OCI-LY1 (cell line): ENCODE measurements around the gene MAD1L1.

Experiments
- H2AFZ ChIP-seq: fragments of 200-600 bp; sonication (generic), shearing (Covaris generic); 2 replicates; pipeline ENCODE4 v1.6.0; 2014; ENCODE audit warnings: antibody characterized with exemption, mild to moderate bottlenecking, low read length
- H3F3A ChIP-seq: fragments of 200-600 bp; sonication (generic), shearing (Covaris generic); 2 replicates; pipeline ENCODE4 v1.6.0; 2014; ENCODE audit warnings: mild to moderate bottlenecking, antibody characterized with exemption, low read length, moderate library complexity; ENCODE audit not compliant: insufficient read depth
- H3K27ac ChIP-seq: fragments of 200-600 bp; sonication (generic); 2 replicates; pipeline ENCODE4 v1.5.1; 2014; ENCODE audit warnings: low read length, mixed run types, mild to moderate bottlenecking, low read depth; ENCODE audit not compliant: poor library complexity, severe bottlenecking
- H3K27me3 ChIP-seq: fragments of 200-600 bp; sonication (generic); 2 replicates; pipeline ENCODE4 v1.6.0; 2014; ENCODE audit warnings: antibody characterized with exemption, mild to moderate bottlenecking, low read length, moderate library complexity; ENCODE audit not compliant: insufficient read depth
- H3K36me3 ChIP-seq: fragments of 200-600 bp; sonication (generic); 2 replicates; pipeline ENCODE4 v1.6.1; 2014; ENCODE audit warnings: mild to moderate bottlenecking, antibody characterized with exemption, low read length, moderate library complexity, mixed read lengths; ENCODE audit not compliant: insufficient read depth
- H3K4me1 ChIP-seq: fragments of 200-600 bp; sonication (generic); 2 replicates; pipeline ENCODE4 v1.5.1; 2014; ENCODE audit warnings: mild to moderate bottlenecking, low read length, moderate library complexity; ENCODE audit not compliant: insufficient read depth, severe bottlenecking
- H3K4me2 ChIP-seq: fragments of 200-600 bp; sonication (generic), shearing (Covaris generic); 2 replicates; pipeline ENCODE4 v1.6.1; 2014; ENCODE audit warnings: low read length
- H3K4me3 ChIP-seq: fragments of 200-600 bp; sonication (generic); 2 replicates; pipeline ENCODE4 v1.5.1; 2014; ENCODE audit warnings: low read length, low read depth, mild to moderate bottlenecking, mixed read lengths; ENCODE audit not compliant: poor library complexity, severe bottlenecking
- H3K79me2 ChIP-seq: fragments of 200-600 bp; shearing (Covaris generic); 2 replicates; pipeline ENCODE4 v1.6.1; 2016; ENCODE audit warnings: mixed run types, low read length, mixed read lengths; ENCODE audit not compliant: insufficient read depth
- H3K9ac ChIP-seq: fragments of 200-600 bp; sonication (generic), shearing (Covaris generic); 2 replicates; pipeline ENCODE4 v1.6.1; 2014; ENCODE audit warnings: mild to moderate bottlenecking, low read length, mixed read lengths
- H3K9me2 ChIP-seq: fragments of 200-600 bp; sonication (generic), shearing (Covaris generic); 2 replicates; pipeline ENCODE4 v1.6.1; 2014; ENCODE audit warnings: low read depth, mild to moderate bottlenecking, low read length, mixed read lengths
- H3K9me3 ChIP-seq: fragments of 200-600 bp; shearing (Covaris generic); 2 replicates; pipeline ENCODE4 v1.6.1; 2014; ENCODE audit warnings: low read length, mixed read lengths
- H4K20me1 ChIP-seq: fragments of 200-600 bp; sonication (generic), shearing (Covaris generic); 2 replicates; pipeline ENCODE4 v1.6.0; 2016; ENCODE audit warnings: mild to moderate bottlenecking, low read length; ENCODE audit not compliant: insufficient read depth
- CTCF ChIP-seq: fragments of 200-600 bp; sonication (generic), shearing (Covaris generic); IDR thresholded peaks from 2 replicates; pipeline ENCODE4 v1.5.1; 2017; ENCODE audit warnings: mild to moderate bottlenecking, antibody characterized with exemption, low read length, moderate library complexity, mixed read lengths
- EZH2 ChIP-seq: fragments of 200-600 bp; sonication (generic), shearing (Covaris generic); IDR thresholded peaks from 2 replicates; pipeline ENCODE4 v1.8.0; 2017; ENCODE audit warnings: borderline replicate concordance, mixed run types, mild to moderate bottlenecking, antibody characterized with exemption, low read length, moderate library complexity, mixed read lengths

The MAD1L1 gene

GRCh38 chr7:1872191-1873069 is 360.3 kb downstream of the MAD1L1 start:
- H3K27me3 ChIP-seq = no peaks in the 10 kb centered on the region
- no peaks in the 10 kb centered on the region for H3K9me2 ChIP-seq
- no peak overlapping the region for H3K4me3 ChIP-seq
- H3K4me2 ChIP-seq = no peak overlapping the region
- no peaks in the 10 kb centered on the region for H3F3A ChIP-seq
- no peak for TF ChIP-seq CTCF
- no peak for TF ChIP-seq EZH2
- H3K79me2 ChIP-seq = no peaks in the 10 kb centered on the region
- no peak overlapping the region for H3K9ac ChIP-seq
- H4K20me1 ChIP-seq = no peaks in the 10 kb centered on the region
- H2AFZ ChIP-seq = no peak overlapping the region
- 0 out of 2 replicates have a peak, but pooled peaks cover 2% of the 10 kb centered on the region for H3K9me3 ChIP-seq
- peaks cover 19% of the 10 kb centered on the region for H3K36me3 ChIP-seq
- no peak overlapping the region for H3K27ac ChIP-seq
- H3K4me1 ChIP-seq = no peaks in the 10 kb centered on the region

GRCh38 chr7:1869452-1870130 is 363.2 kb downstream of the MAD1L1 start:
- no peaks in the 10 kb centered on the region for H3K4me1 ChIP-seq
- H3K36me3 ChIP-seq = peaks cover 19% of the 10 kb centered on the region

More at GRCh38 chr7:1869452-1870130, 363.2 kb downstream of the MAD1L1 start:
- H2AFZ ChIP-seq = no peak overlapping the region
- TF ChIP-seq CTCF = no peak
- no peak for TF ChIP-seq EZH2
- H3K4me2 ChIP-seq = no peak overlapping the region
- no peak overlapping the region for H3K9ac ChIP-seq
- no peaks in the 10 kb centered on the region for H3F3A ChIP-seq
- 0 out of 2 replicates have a peak, but pooled peaks cover 2% of the 10 kb centered on the region for H3K9me3 ChIP-seq
- H3K27me3 ChIP-seq = no peaks in the 10 kb centered on the region
- no peaks in the 10 kb centered on the region for H4K20me1 ChIP-seq
- H3K9me2 ChIP-seq = no peaks in the 10 kb centered on the region
- no peak overlapping the region for H3K4me3 ChIP-seq
- no peak overlapping the region for H3K27ac ChIP-seq
- H3K79me2 ChIP-seq = no peaks in the 10 kb centered on the region
